GM19455 (cell line): ENCODE data around the gene TTC28.
"Not testable (repeated sequence)": the region's sequence is repeated elsewhere in the genome, so short reads cannot be mapped to it uniquely, and the experiment has no call there.

Experiments
- ATAC-seq: cut with Tn5 transposase; IDR thresholded peaks from one replicate; pipeline ENCODE4 v1.9.1; 2021; ENCODE audit not compliant: unreplicated experiment

Gene TTC28

DNA sequence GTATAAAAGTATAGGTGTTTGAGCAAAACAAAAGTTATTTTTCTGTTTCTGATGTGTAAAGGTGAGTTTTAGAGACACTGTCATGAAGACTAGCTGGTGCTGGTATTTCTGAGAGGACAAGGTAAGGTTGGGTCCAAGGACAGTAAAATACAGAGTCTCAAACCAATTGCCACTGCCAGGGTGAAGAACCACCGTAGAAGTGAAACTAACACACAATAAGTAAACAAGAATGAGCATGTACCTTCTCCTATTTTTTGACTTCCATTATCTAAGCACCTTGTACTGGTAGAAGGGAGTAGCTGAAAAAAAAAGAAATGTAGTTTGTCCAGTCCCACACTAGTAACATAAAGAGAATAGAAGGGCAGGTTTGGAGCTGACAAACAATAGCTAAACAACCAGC, 117.3 kb downstream of the TTC28 start:
- no peak for ATAC-seq

DNA sequence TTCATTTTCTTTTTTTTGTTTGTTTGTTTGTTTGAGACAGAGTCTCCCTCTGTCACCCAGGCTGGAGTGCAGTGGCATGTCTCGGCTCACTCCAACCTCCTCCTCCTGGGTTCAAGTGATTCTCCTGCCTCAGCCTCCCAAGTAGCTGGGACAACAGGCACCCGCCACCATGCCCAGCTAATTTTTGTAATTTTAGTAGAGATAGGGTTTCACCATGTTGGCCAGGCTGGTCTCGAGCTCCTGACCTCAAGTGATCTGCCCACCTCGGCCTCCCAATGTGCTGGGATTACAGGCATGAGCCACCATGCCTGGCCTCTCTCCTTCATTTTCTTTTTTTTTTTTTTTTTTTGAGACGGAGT, 118.9 kb downstream of the TTC28 start:
- not testable (repeated sequence) for ATAC-seq

DNA sequence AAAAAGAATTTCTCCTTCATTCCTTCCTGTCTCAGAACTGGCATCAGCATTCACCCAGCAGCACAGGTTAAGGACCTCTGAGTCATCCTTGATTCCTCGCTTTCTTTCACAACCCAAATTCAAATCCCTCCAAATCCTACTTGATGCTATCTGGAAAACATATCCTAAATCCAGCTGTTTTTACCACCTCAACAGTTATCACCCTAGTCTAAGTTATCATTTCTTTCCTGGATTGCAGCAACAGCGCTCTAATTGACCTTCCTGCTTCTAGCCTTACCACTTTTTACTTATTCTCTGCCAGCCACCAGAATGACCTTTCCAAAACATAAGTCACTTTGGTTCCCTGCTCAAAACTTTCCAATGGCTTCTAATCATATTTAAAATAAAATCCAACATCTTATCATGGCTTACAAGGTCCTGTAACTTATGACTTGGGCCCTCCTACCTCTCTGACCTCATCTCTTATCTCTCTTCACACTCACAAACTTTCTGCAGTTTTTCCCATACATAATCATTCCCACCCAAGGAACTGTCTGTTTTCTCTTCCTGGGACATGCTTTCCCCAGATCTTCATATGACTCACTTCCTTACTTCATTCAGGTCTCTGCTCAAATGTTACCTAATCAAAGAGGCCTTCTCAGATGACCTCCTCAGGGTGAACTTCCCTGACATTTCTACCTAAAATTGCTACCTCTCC, 119.4 kb downstream of the TTC28 start:
- ATAC-seq = no peak

DNA sequence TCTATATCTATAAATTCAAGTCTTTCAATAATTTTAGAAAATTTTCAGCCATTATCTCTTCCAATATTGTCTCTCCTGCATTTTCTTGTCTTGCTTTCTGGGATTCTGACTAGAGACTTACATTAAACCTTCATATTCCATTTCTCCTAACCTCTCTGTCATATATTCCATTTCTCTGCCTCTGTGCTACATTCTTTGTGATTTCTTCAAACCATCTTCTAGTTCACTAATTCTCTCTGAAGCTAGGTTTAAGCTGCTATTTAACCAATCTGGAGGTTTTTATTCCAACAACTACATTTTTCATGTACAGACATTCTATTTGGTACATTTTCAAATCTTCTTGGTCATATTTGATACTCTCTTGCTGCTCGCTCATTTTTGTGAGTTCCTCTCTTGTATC, 122.5 kb downstream of the TTC28 start:
- no peak for ATAC-seq

DNA sequence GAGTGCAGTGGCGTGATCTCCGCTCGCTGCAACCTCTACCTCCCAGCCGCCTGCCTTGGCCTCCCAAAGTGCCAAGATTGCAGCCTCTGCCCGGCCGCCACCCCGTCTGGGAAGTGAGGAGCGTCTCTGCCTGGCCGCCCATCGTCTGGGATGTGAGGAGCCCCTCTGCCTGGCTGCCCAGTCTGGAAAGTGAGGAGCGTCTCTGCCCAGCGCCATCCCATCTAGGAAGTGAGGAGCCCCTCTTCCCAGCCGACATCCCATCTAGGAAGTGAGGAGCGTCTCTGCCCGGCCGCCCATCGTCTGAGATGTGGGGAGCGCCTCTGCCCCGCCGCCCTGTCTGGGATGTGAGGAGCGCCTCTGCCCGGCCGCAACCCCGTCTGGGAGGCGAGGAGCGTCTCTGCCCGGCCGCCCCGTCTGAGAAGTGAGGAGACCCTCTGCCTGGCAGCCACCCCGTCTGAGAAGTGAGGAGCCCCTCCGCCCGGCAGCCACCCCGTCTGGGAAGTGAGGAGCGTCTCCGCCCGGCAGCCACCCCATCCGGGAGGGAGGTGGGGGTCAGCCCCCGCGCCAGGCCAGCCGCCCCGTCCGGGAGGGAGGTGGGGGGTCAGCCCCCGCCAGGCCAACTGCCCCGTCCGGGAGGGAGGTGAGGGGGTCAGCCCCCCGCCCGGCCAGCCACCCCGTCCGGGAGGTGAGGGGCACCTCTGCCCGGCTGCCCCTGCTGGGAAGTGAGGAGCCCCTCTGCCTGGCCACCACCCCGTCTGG, 126.4 kb downstream of the TTC28 start:
- not testable (repeated sequence) for ATAC-seq

DNA sequence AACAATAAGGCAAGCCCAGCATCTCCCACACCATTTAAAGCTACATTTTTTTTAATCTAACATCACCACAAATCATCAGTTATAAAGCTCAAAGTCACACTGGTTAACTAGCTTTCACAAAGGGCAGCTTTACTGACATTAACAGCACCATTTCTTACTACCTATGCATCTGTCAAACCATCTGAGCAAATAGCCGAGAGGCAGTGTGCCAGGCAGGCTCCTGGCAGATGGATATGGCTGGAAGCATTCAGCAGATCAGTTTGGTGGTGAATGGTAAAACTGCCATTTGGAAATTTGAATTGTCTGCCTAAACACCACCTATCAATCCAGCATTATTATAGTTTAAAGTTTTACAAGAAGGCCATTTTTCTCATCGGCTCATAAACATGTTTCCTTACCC, 131.2 kb downstream of the TTC28 start:
- no peak for ATAC-seq

DNA sequence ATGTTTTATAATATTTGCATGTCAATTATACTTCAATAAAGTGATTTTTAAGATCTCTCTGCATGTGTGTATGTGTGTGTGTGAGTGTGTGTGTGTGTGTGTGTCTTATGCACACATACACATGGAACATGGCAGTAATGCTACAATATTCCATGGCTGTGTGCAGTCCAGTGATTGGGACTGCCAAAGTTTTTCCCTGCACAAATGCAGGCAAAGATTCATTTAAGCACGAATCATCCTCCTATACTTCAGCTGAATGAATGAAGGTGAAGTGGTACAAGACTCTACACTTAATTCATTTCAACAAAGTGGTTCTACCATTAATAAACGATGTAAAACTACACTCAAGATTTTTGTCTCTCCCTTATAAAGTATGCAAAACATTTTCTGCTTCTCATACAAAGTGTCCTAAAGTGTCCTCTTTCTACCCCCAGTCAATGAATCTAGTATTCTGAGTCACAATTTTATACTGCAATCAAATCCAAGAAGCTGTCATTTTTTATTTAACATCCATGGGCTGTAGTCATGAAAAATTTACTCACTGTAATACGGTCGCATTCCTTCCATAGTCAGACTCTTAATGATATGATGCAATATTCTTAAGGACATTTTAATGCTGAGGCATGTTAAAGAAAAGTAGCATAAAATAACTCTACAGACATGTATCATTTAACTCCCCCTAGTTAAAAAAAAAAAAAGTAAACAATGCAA, 132.4 kb downstream of the TTC28 start:
- ATAC-seq = no peak

DNA sequence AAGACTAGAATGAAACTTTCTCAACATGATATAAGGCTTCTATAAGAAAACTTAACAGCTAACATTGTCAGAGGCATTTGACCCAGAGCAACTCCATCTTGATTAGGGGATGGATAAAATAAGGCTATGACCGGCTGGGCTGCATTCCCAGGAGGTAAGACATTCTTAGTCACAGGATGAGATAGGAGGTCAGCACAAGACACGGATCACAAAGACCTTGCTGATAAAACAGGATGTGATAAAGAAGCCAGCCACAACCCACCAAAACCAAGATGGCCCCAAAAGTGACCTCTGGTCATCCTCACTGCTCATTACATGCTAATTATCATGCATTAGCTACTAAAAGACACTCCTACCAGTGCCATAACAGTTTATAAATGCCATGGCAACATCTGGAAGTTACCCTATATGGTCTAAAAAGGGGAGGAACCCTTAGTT, 135.2 kb downstream of the TTC28 start:
- ATAC-seq = no peak

DNA sequence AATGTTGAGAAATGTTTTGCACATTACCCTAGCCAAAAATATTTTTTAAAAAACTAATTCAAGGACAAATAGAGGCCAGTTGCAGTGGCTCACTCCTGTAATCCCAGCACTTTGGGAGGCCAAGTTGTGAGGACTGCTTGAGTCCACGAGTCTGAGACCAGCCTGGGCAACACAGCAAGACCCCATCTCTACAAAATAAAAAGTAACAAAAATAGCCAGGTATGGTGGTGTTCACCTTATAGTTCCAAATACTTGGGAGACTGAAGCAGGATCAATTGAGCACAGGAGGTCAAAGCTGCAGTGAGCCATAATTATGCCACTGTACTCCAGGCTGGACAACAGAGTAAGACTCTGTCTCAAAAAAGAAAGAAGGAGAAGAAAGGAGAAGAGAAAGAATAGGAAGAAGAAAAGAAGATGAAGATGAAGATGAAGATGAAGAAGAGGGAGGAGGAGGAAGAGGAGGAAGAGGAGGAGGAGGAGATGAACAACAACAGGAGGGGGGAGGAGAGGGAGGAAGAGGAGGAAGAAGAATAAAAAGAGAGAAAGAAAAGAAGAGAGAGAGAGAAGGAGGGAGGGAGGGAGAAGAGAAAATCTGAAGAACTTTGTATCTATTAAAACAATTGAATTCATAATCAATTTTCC, 136.5 kb downstream of the TTC28 start:
- no peak for ATAC-seq

DNA sequence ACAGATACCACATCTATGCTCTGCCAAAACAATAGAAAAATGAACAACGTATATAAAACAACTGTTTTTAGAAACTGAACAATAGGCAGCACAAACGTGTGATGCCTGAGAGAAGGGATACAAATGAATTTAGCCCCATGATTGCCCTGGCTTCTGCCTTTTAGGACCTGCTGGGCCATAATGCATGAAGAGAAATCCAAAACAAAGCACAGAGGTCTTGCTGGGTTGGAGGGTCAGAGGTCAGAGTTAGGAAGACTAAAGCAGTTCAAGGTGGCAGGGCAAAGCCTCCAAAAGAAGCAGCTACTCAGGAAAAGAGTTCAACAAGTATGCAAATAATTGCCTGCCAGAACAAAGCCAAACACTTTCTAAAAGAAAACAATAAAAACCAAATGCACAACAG, 138.5 kb downstream of the TTC28 start:
- no peak for ATAC-seq

DNA sequence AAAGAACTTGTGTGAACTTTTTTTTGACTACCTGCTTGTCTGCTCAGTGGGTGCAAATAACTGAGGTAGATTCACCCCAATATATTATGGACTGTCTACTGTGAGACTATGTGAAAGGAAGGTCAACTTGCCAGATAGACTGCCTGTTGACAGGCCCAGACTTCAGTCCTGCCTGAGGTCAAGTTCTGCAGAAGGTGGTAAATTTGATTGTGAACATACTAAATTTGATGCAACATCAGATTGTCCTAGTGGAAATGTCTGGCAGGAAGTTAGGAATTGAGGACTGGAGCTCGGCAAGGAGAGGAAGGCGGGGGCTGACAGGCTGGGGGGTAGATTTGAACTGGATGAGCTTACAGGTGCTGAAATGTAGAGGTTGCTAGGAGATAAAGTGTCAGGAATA, 140.7 kb downstream of the TTC28 start:
- no peak for ATAC-seq

DNA sequence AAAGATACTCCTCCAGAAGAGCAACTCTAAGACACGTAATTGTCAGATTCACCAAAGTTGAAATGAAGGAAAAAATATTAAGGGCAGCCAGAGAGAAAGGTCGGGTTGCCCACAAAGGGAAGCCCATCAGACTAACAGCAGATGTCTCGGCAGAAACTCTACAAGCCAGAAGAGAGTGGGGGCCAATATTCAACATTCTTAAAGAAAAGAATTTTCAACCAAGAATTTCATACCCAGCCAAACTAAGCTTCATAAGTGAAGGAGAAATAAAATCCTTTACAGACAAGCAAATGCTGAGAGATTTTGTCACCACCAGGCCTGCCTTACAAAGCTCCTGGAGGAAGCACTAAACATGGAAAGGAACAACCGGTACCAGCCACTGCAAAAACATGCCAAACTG, 149.1 kb downstream of the TTC28 start:
- not testable (repeated sequence) for ATAC-seq

DNA sequence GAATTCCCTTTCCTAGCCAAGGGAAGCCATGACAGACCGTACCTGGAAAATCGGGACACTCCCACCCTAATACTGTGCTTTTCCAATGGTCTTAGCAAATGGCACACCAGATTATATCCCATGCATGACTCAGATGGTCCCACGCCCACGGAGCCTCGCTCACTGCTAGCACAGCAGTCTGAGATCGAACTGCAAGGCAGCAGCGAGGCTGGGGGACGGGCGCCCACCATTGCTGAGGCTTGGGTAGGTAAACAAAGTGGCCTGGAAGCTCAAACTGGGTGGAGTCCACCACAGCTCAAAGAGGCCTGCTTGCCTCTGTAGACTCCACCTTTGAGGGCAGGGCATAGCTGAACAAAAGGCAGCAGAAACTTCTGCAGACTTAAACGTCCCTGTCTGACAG, 150.5 kb downstream of the TTC28 start:
- ATAC-seq = not testable (repeated sequence)

DNA sequence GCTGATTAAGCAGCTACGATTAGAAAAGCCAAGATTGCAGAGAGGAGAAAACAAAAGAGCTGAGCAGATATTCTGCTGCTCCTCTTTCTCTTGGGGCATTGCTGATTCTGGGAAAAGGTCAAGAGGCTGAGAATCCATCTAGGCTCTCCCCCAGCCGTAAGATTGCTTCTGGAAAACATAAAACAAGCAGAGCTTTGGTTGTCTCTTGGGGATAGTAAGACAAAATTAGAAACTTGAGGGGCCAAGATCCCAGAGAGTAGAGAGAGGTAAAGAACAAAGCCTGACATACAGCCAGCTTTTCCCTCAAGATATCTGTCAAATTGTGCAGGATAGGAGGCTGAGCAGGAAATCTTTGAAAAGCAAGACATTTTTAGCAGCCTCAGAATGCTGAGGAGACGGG, 158.2 kb downstream of the TTC28 start:
- ATAC-seq = no peak

DNA sequence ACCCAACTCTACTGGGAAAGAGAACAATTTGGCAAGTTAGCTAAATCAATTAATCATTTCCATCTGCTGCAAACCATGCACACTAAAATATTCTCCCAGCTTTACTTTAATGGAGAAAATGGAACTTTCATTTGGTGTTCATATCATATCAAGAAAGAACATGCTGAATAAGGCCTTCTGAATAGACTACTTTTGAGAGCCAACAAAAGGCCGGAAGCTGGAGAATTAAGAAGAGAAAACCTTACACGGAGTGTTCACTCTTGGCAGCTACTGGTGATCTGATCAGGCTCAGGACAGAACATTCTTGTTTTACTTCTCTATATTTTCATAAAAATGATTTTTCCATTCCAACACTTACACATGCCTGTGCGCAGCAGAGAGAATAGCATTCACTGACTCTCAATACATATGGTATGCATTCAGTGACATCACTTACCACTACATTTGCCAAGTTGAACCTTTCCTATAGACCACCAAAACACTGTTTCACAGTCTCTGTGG, 165.3 kb downstream of the TTC28 start:
- no peak for ATAC-seq

DNA sequence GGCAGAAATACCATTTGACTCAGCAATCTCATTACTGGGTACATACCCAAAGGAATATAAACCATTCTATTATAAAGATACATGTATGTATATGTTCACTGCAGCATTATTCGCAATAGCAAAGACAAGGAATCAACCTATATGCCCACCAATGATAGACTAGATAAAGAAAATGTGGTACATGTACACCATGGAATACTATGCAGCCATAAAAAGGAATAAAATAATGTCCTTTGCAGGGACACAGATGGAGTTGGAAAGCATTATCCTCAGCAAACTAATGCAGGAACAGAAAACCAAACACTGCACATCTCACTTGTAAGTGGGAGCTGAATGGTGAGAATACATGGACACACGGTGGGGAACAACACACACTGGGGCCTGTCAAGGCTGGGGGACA, 167.3 kb downstream of the TTC28 start:
- ATAC-seq = not testable (repeated sequence)

DNA sequence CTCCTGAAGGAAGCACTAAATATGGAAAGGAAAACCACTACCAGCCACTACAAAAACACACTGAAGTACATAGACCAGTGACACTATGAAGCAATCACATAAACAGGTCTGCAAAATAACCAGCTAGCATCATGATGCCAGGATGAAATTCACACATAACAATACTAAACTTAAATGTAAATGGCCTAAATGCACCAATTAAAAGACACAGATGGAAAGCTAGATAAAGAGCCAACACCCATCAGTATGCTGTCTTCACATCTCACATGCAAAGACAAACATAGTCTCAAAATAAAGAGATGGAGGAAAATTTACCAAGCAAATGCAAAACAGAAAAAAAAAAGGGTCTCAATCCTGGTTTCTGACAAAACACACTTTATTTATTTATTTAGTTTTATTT, 171.7 kb downstream of the TTC28 start:
- ATAC-seq = no peak

DNA sequence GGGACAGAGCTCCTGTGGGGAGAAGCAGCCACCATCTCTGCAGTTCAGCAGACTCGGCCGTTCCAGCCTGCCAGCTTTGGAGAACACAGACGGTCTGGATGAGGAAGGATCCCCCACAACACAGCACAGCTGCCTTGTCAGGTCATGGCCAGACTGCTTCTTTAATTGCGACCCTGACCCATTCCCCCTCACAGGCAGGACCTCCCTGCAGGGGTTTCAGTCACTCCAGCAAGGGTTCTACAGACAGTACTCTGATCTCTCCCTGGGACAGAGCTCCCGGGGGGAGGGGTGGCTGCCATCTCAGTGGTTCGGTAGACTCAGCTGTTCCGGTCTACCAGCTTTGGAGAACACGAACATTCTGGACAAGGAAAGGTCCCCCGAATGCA, 173.5 kb downstream of the TTC28 start:
- no peak for ATAC-seq

DNA sequence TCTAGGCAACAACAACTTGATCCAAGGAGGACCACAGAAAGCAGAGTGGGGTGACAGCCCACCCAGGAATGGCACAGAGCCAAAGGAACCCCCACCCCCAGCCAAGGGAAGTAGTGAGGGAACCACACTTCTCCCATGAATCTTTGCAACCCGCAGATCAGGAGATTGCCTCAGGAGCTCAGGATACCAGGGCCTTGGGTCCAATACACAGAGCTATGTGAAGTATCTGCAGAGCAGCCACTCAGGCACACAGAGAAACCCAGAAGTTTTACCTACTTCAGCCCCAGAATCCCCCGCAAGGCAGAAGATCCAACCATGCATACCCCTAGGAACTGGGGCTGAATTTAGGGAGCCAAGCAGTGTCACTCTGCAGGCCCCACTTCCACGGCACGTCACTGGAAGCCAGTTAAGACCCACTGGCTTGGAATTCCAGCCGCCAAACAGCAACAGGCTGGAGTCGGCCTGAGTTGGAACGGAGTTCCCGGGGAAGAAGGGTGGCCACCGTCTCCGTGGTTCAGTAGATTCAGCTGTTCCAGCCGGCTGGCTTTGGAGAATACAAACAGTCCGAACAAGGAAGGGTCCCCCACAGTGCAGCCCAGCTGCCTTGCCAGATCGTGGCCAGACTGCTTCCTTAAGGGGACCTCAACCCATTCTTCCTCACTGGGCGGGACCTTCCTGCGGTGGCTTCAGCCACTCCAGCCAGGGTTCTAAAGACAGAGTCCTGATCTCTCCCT, 174.1 kb downstream of the TTC28 start:
- ATAC-seq = no peak

DNA sequence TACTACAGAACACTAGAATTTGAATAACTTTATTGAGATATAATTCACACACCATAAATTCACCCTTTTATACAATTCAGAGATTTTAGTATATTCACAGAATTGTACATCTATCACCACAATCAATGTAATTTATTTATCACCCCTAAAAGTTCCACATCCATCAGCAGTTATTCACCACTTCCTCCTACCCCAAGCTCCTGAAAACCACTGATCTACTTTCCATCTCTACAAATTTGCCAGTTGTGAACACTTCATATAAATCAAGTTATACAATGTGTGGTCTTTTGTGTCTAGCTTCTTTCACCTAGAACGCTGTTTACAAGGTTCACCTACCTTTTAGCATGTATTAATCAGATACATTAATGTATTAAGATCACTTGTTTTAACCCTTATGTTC, 179.6 kb downstream of the TTC28 start:
- no peak for ATAC-seq

DNA sequence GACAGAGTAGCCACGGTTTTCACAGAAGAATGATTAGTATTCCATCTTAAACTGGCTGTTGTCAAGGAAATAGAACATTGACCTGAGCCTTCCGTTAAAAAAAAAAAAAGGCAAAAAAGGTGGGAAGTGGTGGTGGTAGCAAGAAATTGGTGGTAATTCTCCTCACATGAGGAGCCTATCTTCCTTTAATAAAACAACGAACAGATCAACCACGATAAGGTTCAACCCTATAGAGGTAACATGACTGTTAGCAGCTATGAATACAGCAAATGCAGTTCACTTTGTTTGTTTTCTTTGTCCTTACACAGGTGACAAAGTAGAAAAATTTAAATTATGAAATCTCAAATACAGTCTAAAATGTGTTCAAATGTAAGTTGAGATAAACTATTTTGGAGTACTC, 181.6 kb downstream of the TTC28 start:
- no peak for ATAC-seq
